Stimulated activated CD4-positive, alpha-beta T cell treated with anti-CD3 and anti-CD28 coated beads, TNF-alpha, amount 100 ng/mL, for 24 hours (primary cell): ENCODE measurements around the gene BMP7.
"Not testable (repeated sequence)": the region's sequence is repeated elsewhere in the genome, so short reads cannot be mapped to it uniquely, and the experiment has no call there.

Experiments used
- DNase-seq, 3 experiments: peaks; one replicate each; pipeline ENCODE4 v3.0.0-alpha.2; 2020; ENCODE audit warnings: low read depth in 3 of 3

BMP7 gene

DNA sequence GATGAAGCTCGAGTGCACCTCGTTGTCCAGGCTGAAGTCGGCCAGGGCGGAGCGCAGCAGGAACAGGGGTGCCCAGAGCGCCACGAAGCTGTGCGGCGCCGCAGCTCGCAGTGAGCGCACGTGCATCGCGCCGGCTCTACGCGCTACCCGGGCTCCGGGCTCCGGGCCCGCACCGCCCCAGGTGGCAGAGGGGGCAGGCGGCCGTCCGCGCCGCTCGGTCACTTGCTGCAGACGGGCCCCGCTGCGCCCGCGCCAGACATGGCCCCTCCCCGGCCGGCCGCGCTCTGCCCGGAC, 497 bp downstream of the BMP7 start:
- no peak for DNase-seq

DNA sequence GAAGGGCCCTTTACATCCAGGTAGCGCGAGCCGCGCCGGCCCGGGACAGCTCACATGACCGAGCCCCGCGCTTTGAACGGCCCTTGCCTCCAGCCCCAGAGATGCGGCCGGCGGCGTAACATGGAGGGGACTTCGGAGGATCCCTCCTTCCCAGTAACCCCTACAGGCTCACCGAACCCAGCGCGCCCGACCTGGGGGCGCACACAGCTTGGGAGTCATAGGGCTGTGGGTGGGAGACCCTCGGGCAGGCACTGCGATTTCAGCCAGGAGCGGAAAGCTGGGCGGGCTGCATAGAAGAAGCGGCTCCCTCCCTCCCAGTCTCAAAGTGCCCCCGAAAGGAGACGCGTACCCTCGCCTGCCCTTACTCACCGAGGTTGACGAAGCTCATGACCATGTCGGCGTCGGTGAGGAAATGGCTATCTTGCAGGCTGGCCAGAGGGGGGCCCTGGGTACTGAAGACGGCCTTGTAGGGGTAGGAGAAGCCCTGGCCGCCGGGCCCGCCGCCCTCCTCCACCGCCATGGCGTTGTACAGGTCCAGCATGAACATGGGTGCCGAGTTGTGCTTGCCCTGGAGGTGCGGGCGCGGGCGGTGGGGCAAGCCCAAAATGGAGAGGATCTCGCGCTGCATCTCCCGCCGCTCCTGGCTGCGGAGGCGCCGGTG, 975 bp downstream of the BMP7 start:
- no peak for DNase-seq

DNA sequence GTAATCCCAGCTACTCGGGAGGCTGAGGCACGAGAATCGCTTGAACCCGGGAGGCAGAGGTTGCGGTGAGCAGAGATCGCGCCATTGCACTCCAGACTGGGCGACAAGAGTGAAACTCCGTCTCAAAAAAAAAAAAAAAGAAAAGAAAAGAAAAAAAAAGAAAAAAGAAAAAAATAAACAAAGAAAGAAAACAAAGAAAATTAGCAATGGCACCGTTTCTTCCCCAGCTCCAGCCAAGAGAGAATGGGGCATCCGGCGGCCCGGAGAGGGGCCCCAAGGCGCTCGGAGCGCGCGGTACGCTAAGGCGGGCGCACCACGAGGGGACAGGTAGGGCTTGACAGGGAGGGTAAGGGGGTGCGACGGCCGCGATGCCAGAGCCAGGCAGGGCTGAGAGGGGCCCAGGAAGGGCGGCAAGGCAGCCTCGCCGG, 1.5 kb downstream of the BMP7 start:
- DNase-seq, result not testable (repeated sequence)

DNA sequence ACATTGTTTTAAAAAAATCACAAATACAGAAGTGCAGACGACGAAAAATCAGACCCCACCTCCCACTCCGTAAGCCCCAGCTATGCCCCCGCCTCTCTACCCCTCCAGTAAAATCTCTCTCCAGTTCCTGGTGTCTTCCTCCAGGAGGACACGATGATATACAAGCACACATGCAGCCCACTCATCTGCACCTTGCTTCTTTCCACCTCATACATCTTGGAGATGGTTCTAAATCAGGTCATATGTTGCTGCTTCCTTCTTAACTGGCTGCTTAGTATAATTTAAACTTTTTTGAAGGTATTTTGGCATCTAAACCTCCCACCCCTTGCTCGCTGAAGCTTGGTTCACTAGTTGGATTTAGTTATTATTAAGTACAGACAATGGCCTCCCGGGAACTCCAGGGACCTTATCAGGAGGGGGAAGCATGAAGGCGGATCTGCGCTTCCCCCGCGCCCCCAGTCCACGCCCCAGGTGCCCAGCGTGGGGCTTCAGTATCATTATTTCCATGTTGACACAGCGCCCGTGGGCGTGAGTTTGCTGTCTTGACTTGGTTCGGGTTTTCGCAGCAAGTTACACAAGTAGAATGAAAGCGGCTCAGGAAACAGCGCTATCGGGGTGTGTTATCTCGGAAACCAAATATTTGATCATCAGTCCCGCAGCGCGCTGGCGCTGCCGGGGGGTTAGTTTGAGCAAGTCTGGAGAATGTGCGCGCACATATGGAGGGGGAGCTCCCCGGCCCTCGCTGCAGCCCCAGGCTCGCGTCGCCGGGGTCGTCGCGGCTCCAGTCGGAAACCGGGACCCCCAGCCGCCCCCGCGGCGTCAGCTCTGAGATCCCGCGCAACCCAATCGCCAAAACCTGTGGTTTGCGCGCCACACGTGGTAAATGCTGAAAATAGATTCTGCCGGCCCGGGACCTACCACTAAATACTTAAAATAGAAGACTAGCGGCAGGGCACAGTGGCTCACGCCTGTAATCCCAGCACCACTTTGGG, 2.3 kb downstream of the BMP7 start:
- DNase-seq, result peak in 1 of 3 experiments; percentile 34

DNA sequence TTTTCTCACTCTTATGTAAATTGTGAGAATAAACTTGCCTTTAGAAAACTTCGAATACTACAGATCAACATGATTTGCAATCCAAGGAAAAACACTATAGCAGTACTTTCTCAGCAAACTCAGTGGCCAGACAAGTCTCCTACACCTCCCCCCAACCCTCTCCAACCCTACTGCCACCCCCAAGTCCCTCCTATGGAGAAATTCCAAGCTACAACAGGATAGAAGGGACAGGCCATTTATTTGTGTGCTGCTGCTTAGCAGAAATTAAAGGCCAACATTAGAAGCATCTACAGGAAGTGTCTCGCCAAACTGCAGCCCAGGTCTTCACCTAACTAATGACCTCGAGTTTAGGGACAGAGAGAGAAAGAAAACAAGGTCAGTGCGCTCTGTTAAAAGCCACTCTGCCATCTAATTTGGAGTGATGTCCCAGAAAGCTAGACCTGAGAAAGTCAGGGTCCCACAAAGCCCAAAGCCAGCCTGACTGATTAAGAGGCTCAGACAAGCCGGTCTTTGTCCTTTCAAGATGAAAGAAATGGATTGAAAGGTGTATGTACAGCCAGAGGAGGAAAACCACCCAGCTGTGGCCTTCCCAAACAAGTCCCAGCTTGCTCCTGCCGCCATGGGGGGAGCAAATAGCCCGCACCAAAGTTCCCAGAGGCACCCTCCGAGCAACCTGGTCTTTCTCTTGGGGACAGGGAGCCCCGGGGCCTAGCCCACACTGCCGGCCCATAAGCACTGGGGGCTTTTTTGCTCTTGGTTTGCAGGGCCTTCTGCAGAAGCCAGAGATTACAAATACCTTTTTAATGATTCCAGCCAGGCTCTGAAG, 3.4 kb downstream of the BMP7 start:
- no peak for DNase-seq

DNA sequence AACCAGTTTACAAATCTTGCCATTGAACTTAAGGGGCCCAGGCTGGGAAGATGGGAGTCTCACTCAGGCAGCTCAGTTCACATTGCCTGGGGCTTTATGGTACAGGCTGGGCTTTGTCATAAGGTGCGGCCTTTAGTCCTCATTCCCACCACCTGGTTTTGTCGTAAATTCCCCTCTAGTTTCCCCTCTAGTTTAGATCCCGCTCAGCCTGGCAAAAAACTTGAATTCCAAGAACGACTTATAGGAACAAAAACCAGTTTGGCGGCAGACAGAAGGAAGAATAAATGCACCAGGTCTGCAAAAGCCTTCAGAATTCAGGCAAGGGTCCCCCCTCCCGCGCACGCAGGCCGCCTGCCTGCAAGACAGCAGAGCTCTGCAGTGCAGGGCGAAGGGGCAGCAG, 4.1 kb downstream of the BMP7 start:
- no peak for DNase-seq

DNA sequence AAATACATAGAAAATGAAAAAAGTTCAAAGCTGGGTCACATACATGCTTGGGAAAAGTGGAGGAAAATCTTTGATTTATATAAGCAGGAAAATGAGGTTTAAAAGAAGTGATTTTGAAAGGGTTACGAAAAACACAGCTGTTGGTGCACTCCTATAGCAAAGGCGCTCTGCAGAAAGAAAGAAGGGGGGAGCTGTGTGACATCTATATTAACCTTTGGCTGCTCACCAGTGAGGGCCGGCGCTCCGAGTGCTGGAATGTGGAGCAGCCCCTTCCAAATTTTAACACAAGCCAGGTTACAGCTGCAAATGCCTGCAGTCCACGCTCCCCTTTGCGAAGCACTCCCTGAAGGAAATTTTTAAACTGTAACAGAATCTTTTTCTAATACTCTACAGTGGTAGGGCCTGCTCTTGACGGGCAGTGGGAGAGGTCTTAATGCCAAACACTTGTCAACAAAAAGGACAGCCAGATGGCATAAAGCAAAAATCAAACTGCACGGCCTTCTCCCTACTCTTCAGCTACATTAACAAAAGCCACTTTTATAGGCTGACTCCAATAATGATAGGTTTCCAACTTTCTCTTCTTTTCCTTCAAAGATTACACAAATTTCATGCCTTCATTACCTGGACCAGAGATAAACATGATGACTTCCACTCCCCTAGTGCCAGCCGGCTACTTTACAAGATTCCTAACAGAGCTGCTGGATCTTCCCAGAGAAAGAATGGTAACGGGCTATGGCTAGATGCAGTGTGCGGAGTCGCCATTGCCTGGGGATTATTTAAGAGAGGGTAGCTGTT, 4.8 kb downstream of the BMP7 start:
- DNase-seq, result no peak

DNA sequence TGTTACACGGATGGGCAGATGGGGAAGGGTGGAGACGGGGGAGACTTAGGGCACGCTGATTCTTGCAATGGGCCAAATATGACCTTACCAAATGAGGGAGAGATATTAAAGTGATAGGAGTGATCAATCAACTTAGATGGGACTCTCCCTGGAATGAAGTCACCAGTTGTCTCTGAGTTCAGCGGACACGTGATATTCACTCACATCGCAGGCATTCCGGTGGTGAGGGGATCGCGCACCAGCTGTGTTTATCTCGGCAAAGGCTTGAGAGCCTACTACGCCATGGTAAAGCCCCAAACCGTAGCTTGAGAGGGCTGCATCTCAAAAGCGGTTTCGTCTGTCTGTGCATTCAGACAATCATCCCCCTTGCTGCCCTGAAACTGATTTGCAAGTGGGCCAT, 5.5 kb downstream of the BMP7 start:
- no peak for DNase-seq

DNA sequence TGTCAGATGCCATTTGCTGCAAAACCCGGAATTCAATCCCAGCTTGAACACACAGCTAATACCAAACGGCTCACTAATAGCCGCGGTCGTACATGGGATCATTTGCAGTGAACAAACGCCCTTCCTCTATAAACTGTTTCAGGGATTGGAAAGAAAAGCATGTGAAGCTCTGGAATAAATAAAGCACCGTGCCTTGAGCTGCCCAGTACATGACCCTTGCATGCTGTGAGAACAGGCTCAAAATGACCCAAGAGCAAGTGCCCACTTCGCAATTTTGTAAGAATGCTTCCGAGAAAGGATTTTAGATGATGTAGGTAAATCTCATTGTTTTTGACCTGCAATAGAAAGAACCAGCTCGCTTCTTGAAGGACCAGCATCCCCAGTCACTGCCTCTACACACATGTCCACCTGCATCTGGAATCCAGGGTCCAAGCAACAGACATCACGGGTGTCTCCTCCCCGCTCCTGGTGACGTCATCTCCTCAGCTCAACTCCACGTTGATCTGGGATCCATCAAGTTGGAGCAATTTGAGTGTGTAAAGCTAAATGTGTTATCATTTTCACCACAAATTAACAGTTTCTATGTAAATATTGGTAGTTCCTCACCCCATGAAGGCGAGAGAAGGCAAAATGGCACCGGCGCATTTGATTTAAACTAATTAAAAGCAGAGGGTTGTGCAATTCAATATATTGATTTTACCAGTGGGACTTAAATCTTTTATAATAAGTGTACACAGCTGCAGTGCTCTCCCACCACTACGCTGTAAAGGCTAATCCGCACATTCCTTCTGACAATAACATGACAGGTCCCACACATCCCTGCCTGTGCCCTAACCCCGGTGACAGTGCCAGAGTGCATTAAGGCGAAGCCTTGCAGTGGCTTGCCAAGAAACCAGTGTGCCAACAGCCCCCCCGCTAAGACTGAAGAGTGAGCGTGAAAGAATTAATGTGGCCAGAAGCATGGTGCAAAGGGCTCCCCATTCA, 6.2 kb downstream of the BMP7 start:
- no peak for DNase-seq

DNA sequence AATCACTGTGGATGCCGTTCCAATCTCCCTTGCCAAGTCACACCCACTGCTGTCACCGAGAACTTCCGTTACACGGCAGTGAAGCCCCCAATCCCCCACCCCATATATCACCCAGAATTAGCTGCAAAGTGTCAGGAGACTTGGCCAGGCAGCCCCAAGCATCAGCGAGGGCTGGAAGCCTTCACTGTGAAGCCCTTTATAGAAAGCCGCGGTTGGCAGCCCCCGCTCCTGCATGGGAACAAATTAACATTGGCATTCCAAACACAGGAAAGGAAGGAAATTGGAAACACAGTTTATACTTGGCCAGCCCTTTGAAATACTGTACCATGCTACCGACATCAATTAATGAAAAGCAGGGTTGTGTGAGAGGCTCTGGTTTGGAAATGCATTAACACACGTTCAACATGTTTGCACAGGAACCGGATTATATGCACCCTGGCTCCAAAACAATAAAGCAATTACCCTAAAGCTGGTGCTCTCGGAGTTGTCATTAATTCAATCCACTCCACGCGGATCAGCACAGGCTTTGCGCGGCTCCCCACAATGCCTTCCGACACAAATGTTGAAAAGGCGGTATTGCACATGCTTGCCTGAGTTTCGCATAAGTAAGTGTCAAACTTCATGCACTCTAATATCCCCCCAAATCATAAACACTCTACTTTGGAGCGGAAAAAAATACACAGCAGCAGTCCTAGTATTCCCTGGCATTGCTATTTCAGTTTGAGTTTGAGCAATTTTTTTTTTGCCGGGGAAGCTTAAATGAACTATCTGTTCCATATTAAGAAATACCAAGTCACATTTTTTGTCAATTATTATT, 7.1 kb downstream of the BMP7 start:
- no peak for DNase-seq

DNA sequence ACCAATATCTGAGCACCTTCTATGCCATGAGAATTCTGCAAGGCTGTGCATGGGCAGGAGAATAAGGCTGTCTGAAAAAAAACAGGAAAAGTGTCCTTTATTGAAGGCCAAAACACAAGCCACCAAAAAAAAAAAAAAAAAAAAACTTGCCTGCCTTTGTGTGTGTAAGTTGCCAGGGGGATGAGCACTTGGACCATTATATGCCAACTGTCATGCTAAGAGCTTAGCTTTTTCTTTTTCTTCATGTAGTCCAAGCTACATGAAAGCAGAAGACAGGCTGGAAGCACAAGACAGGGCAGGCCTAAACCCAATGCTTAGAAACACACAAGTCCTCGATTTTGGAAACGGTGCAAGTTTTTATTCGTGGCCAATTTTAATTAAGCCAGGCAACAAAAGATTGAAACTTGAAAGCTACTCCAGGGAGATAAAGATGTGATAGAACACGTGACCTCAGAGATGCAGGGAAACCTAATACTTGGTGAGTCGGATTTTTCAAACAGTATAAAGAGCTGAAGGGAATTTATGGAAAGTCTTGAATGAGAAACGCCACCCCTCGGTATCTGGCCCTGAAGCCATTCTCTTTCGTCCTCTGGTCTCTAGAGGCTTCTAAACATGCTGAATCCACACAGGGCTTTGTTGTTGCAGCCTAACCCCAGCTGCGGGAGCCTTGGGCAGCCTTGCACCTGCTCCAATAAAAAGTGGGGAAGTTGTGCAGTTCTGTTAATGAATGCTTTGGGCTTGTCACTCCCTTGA, 8.6 kb downstream of the BMP7 start:
- no peak for DNase-seq

DNA sequence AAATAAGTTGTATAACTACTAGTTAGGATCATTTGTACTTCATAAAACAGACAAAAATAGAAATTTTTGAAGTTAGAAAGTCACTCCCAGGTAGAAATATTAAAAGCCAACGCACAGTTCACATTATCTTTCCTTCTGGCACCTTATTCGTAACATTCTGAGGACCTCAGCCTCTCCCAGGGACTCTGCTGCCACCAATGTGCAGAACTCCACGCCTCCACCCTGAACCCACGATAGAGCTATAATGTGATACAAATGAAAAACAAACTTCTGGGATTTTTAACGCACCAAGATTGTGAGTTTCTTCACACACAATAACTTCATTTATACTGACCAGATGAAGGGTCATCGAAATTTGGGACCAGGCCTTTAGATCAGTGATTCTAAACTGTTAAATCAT, 9.5 kb downstream of the BMP7 start:
- no peak for DNase-seq

DNA sequence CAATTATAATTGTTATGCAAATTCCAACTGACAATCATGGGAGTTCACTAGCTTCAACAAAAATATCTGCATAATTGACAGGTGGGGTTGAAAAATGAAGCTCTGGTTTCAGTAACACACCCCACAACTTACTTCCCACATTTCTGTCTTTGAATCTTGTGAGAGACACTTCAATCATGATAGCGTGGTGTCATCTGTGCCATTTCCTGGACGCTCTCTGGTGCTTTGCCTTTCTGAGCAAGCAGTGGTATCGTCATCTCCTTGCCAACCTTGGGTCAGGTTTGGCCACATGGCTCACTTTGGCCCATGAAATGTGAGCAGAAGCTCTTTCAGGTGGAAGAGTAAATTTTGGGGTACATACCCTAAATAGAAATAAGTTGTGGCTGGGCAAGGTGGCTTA, 10.2 kb downstream of the BMP7 start:
- no peak for DNase-seq

DNA sequence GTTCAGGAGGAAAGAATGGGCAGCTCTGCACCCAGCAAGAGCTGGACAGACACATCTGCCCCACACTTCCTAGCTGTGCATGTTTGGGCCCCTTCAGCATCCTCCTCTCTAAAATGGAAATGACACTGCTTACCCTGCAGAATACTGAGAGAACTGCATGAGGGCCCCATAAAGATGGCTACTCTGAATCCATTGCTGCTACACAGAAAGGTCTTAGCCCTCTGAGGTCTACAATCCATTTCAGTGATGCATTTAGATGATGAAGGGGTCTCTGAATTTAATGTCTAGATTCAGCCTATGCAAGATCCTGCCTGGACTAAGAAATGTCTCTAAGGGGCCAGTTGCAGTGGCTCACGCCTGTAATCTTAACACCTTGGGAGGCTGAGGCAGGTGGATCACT, 11.3 kb downstream of the BMP7 start:
- DNase-seq, result no peak

DNA sequence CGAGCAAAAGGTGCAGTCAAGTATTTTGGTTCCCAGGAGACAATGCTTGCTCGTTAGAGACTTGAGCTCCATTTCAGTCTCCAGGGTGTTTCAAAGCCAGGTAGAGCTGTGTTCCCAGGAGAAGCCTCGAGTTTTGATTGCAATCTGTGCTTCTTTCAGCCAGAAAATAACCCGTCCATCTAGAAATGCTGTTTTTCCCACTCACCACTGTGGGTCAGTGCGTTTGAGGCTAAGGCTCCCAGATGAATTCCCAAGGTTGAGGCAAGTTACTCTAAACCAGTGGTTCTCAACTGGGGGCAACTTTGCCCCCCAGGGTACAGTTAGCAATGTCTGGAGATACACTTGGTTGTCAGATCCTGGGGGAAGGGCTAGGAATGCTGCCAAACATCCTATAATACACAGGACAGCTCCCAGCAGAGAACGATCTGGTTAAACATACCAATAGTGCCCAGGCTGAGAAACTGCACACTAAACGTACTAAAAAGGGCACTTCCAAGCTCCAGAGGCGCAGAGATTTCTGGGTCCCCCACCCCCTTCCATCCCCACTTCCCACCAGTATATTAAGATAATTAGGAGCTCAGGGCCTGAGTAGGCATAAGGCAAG, 13.8 kb downstream of the BMP7 start:
- no peak for DNase-seq

DNA sequence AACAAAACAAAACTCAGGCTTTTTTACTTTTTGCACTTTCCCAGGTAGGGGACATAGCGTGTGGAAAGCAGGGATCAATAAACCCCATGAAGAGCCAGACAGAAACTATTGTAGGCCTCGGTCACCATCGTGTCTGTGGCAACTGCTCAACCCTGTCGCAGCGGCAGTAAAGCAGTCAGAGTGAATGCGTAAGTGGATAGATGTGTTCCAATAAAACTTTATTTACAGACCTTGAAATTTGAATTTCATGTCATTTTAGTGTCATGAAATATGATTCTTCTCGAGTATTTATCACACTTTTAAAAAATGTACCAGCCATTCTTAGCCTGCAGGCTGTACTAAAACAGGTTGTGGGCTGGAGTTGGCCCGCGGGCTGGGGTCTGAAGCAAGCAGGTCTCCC, 14.5 kb downstream of the BMP7 start:
- no peak for DNase-seq

DNA sequence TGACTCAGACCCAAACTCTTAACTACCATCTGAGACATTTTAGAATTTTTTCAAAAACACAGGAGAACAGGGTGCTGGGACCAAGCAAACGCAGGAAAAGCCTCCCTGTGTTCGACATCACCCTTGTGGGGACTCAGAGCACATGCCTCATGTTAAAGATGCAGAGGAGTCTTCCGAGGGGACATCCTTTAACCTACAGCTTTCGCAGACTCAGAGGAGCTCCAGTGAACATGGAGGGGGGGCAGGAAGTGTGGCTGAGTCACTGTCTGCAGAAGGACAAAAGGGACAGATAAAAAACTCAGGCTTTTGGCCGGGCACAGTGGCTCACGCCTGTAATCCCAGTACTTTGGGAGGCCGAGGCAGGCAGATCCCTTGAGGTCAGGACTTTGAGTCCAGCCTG, 15.1 kb downstream of the BMP7 start:
- DNase-seq, result no peak

DNA sequence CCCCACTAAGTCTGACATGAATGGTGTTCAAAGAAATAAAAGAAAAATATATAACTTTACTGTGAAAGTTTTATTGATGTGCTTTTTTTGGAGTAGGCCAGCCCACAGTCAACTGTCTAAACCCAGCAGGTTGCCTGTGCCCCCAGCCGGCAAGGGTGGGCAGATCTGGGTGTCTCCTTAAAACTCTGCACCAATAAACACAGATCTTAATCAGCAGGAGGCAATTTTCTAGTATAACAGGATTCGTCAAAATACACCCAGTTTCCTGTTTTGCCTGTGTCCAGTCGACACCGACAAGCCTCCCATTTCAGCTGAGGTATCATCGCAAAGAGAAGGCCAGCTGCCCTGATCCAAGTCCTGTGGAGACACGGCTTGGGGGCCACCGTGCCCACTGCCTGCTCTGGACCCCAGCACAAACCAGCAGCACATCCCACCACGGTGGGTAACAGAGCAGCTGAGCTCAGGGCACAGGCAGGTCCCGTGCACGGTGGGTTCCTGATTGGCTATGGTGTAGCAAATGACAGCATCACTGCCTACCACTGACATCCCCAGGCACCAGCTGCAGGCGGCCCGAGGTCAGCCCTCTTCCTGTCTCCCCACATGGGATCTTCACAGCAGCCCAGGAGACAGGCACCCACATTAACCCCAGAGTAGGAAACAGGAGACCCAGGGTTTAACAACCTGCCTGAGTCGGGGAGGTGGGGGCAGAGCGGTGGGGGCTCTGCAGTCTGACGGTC, 15.7 kb downstream of the BMP7 start:
- DNase-seq, result no peak
